H9 (cell line): ENCODE data around the gene DPAGT1. TPM values are rescaled to one million over a fixed set of nuclear protein-coding genes. Genes with fewer than 3 reads are reported as not detected.
A peak's percentile ranks its signal among the peaks of the same experiment; 100 is the strongest.

Source experiments
- DNase-seq: peaks from one replicate; pipeline ENCODE4 v3.0.0-alpha.2; 2017
- H2AFZ ChIP-seq: one replicate; pipeline ENCODE4 v1.6.1; 2013; ENCODE audit warnings: mild to moderate bottlenecking, low read length, control low read depth, moderate library complexity
- H2AK5ac ChIP-seq: 2 replicates; pipeline ENCODE4 v1.6.1; 2013; ENCODE audit warnings: low read length, control low read depth, mixed read lengths; ENCODE audit not compliant: insufficient read length
- H2BK120ac ChIP-seq: one replicate; pipeline ENCODE4 v1.6.1; 2013; ENCODE audit warnings: low read depth, mild to moderate bottlenecking, low read length, control low read depth, inconsistent platforms; ENCODE audit not compliant: poor library complexity, severe bottlenecking
- H2BK12ac ChIP-seq: 2 replicates; pipeline ENCODE4 v1.6.1; 2013; ENCODE audit warnings: low read length, control low read depth, mixed read lengths, low read depth; ENCODE audit not compliant: insufficient read length
- H2BK15ac ChIP-seq: 2 replicates; pipeline ENCODE4 v1.6.1; 2013; ENCODE audit warnings: low read depth, low read length, control low read depth
- H2BK20ac ChIP-seq: one replicate; pipeline ENCODE4 v1.6.1; 2013; ENCODE audit warnings: low read depth, mild to moderate bottlenecking, low read length, control low read depth, inconsistent platforms; ENCODE audit not compliant: poor library complexity, severe bottlenecking
- H2BK5ac ChIP-seq: 2 replicates; pipeline ENCODE4 v1.6.1; 2013; ENCODE audit warnings: low read length, control low read depth, mixed read lengths; ENCODE audit not compliant: insufficient read length
- H3K14ac ChIP-seq: 2 replicates; pipeline ENCODE4 v1.6.1; 2013; ENCODE audit warnings: low read length, control low read depth; ENCODE audit not compliant: insufficient read depth
- H3K18ac ChIP-seq: 2 replicates; pipeline ENCODE4 v1.6.1; 2013; ENCODE audit warnings: low read depth, mild to moderate bottlenecking, mixed read lengths, low read length, control low read depth; ENCODE audit not compliant: insufficient read length
- H3K23ac ChIP-seq: 2 replicates; pipeline ENCODE4 v1.6.1; 2013; ENCODE audit warnings: low read length, control low read depth, mixed read lengths, low read depth; ENCODE audit not compliant: insufficient read length
- H3K23me2 ChIP-seq: 2 replicates; pipeline ENCODE4 v1.6.1; 2013; ENCODE audit warnings: low read depth, mild to moderate bottlenecking, mixed read lengths, low read length, control low read depth; ENCODE audit not compliant: insufficient read length, poor library complexity, severe bottlenecking
- H3K27ac ChIP-seq: 2 replicates; pipeline ENCODE4 v1.5.1; 2013; ENCODE audit warnings: low read length, control low read depth, mixed read lengths, low read depth; ENCODE audit not compliant: insufficient read length
- H3K27me3 ChIP-seq: 2 replicates; pipeline ENCODE4 v1.6.1; 2013; ENCODE audit warnings: low read length, control low read depth, inconsistent platforms; ENCODE audit not compliant: insufficient read depth
- H3K4ac ChIP-seq: 2 replicates; pipeline ENCODE4 v1.6.1; 2013; ENCODE audit warnings: low read depth, mild to moderate bottlenecking, control low read depth, inconsistent platforms, low read length, moderate library complexity
- H3K4me1 ChIP-seq: 2 replicates; pipeline ENCODE4 v1.6.1; 2013; ENCODE audit warnings: low read length, control low read depth, inconsistent platforms; ENCODE audit not compliant: insufficient read depth
- H3K4me2 ChIP-seq: 2 replicates; pipeline ENCODE4 v1.6.1; 2013; ENCODE audit warnings: low read length, control low read depth, mixed read lengths; ENCODE audit not compliant: insufficient read length, insufficient read depth
- H3K56ac ChIP-seq: 2 replicates; pipeline ENCODE4 v1.6.1; 2013; ENCODE audit warnings: low read depth, mild to moderate bottlenecking, mixed read lengths, low read length, control low read depth; ENCODE audit not compliant: insufficient read length
- H3K79me1 ChIP-seq: 2 replicates; pipeline ENCODE4 v1.6.1; 2013; ENCODE audit warnings: low read depth, mild to moderate bottlenecking, moderate library complexity, low read length, control low read depth, inconsistent platforms; ENCODE audit not compliant: insufficient read depth, poor library complexity, severe bottlenecking
- H3K79me2 ChIP-seq: 2 replicates; pipeline ENCODE4 v1.6.1; 2013; ENCODE audit warnings: low read length, control low read depth, inconsistent platforms; ENCODE audit not compliant: insufficient read depth
- H3K9ac ChIP-seq: 2 replicates; pipeline ENCODE4 v1.6.1; 2013; ENCODE audit warnings: low read length, control low read depth, mixed read lengths; ENCODE audit not compliant: insufficient read length; ENCODE audit errors: extremely low read depth
- H3K9me3 ChIP-seq: one replicate; pipeline ENCODE4 v1.6.1; 2013; ENCODE audit warnings: low read depth, low read length, inconsistent platforms; ENCODE audit not compliant: control insufficient read depth
- H3T11ph ChIP-seq: one replicate; pipeline ENCODE4 v1.6.1; 2013; ENCODE audit warnings: mild to moderate bottlenecking, low read length, control low read depth, inconsistent platforms
- H4K20me1 ChIP-seq: one replicate; pipeline ENCODE4 v1.6.1; 2013; ENCODE audit not compliant: control insufficient read depth, insufficient read length, insufficient read depth
- H4K5ac ChIP-seq: 2 replicates; pipeline ENCODE4 v1.6.1; 2013; ENCODE audit warnings: low read depth, mild to moderate bottlenecking, mixed read lengths, low read length, control low read depth; ENCODE audit not compliant: insufficient read length
- H4K8ac ChIP-seq: replicated peaks from 2 replicates; pipeline ENCODE4 v1.6.1; 2013; ENCODE audit warnings: low read length, control low read depth, mixed read lengths, low read depth; ENCODE audit not compliant: insufficient read length
- H4K91ac ChIP-seq: 2 replicates; pipeline ENCODE4 v1.6.1; 2013; ENCODE audit warnings: low read depth, mild to moderate bottlenecking, moderate library complexity, mixed read lengths, low read length, control low read depth; ENCODE audit not compliant: insufficient read length
- H3K27ac Mint-ChIP-seq, 3 experiments: 2 replicates in 2 of 3; 3 replicates in 1 of 3; pipeline ENCODE4 v1.8.0; 2020 to 2021; ENCODE audit warnings: mixed read lengths in 3 of 3, mild to moderate bottlenecking in 1 of 3, moderate library complexity in 1 of 3
- H3K27me3 Mint-ChIP-seq: 2 replicates; pipeline ENCODE4 v1.8.0; 2021; ENCODE audit warnings: low read depth, mild to moderate bottlenecking, moderate library complexity, mixed read lengths
- H3K36me3 Mint-ChIP-seq, 3 experiments: 2 replicates in 2 of 3; 3 replicates in 1 of 3; pipeline ENCODE4 v1.8.0; 2020 to 2021; ENCODE audit warnings: low read depth in 3 of 3, mixed read lengths in 3 of 3; ENCODE audit not compliant: insufficient read depth in 1 of 3
- H3K4me1 Mint-ChIP-seq, 2 experiments: 2 replicates each; pipeline ENCODE4 v1.8.0; 2020; ENCODE audit warnings: mixed read lengths in 2 of 2
- H3K4me3 Mint-ChIP-seq, 2 experiments: 2 replicates in 1 of 2; 3 replicates in 1 of 2; pipeline ENCODE4 v1.8.0; 2020 to 2021; ENCODE audit warnings: mild to moderate bottlenecking in 2 of 2, mixed read lengths in 2 of 2, moderate library complexity in 1 of 2
- H3K9me3 Mint-ChIP-seq, 2 experiments: 2 replicates in 1 of 2; 3 replicates in 1 of 2; pipeline ENCODE4 v1.8.0; 2020; ENCODE audit warnings: mild to moderate bottlenecking in 2 of 2, mixed read lengths in 2 of 2, moderate library complexity in 1 of 2
- WGBS: extraction: QIAGEN DNeasy Blood & Tissue Kit; methylation state at CpG from one replicate; pipeline ENCODE4 v1.1.7; 2013; ENCODE audit warnings: missing lambda C conversion rate, low lambda C conversion rate, mixed read lengths; ENCODE audit not compliant: insufficient read length; ENCODE audit errors: extremely low coverage; 5-methylcytosine and 5-hydroxymethylcytosine counted together
- total RNA-seq: library from RNA; stranded (reverse); gene quantifications from 2 replicates; pipeline ENCODE4 v1.2.1, GENCODE V29; 2021
- TF ChIP-seq, protein P1 (sequence below): fragments of 200-600 bp; sonication (generic); conservative IDR thresholded peaks from 3 replicates; pipeline ENCODE4 v1.8.0; 2021; ENCODE audit warnings: antibody characterized with exemption, mild to moderate bottlenecking

The DPAGT1 gene
- total RNA-seq, 1 experiment from 2014 or later: 43.6 TPM

GRCh38 chr11:119134389-119134978 lies 32.8 kb upstream of the DPAGT1 start:
- H2BK5ac ChIP-seq: no peak overlapping the region
- H2AFZ ChIP-seq: no peak overlapping the region
- H3K4ac ChIP-seq: no peak overlapping the region
- no peaks in the 10 kb centered on the region for H3K9me3 ChIP-seq
- H2BK12ac ChIP-seq: no peak overlapping the region
- TF ChIP-seq, protein P1, sequence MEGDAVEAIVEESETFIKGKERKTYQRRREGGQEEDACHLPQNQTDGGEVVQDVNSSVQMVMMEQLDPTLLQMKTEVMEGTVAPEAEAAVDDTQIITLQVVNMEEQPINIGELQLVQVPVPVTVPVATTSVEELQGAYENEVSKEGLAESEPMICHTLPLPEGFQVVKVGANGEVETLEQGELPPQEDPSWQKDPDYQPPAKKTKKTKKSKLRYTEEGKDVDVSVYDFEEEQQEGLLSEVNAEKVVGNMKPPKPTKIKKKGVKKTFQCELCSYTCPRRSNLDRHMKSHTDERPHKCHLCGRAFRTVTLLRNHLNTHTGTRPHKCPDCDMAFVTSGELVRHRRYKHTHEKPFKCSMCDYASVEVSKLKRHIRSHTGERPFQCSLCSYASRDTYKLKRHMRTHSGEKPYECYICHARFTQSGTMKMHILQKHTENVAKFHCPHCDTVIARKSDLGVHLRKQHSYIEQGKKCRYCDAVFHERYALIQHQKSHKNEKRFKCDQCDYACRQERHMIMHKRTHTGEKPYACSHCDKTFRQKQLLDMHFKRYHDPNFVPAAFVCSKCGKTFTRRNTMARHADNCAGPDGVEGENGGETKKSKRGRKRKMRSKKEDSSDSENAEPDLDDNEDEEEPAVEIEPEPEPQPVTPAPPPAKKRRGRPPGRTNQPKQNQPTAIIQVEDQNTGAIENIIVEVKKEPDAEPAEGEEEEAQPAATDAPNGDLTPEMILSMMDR: peak; percentile 72
- no peaks in the 10 kb centered on the region; a peak in 1 of 4 replicates for H3K4me1 Mint-ChIP-seq
- peaks cover 13% of the 10 kb centered on the region for H3K27me3 Mint-ChIP-seq
- no peaks in the 10 kb centered on the region for H4K20me1 ChIP-seq
- no peak overlapping the region for H3K23ac ChIP-seq
- H3K4me1 ChIP-seq: no peaks in the 10 kb centered on the region
- no peak overlapping the region for H4K91ac ChIP-seq
- H3K79me2 ChIP-seq: no peaks in the 10 kb centered on the region
- H3K4me2 ChIP-seq: no peak overlapping the region
- no peak overlapping the region for H2BK20ac ChIP-seq
- H3K56ac ChIP-seq: no peak overlapping the region
- no CpG with 5 or more reads among the region's 4 CpGs for WGBS
- H2BK15ac ChIP-seq: no peak overlapping the region
- H2BK120ac ChIP-seq: no peak overlapping the region
- no peak overlapping the region for H3K27ac ChIP-seq
- H3K9ac ChIP-seq: no peak overlapping the region
- no peaks in the 10 kb centered on the region for H3K79me1 ChIP-seq
- H2AK5ac ChIP-seq: no peak overlapping the region
- no peak overlapping the region for H3T11ph ChIP-seq
- H3K23me2 ChIP-seq: no peaks in the 10 kb centered on the region
- H3K18ac ChIP-seq: no peak overlapping the region
- no peak for DNase-seq
- no peaks in the 10 kb centered on the region; the same call in 1 of the 2 replicates for H3K27me3 ChIP-seq
- H3K9me3 Mint-ChIP-seq: no peaks in the 10 kb centered on the region
- H4K8ac ChIP-seq: no peak overlapping the region
- no peak overlapping the region for H3K14ac ChIP-seq
- H3K36me3 Mint-ChIP-seq: peaks cover 26 to 50% (median 42%) of the 10 kb centered on the region in 3 experiments; a peak in 6 of 7 replicates
- H3K27ac Mint-ChIP-seq: no peak overlapping the region
- no peak overlapping the region for H4K5ac ChIP-seq
- H3K4me3 Mint-ChIP-seq: no peak overlapping the region
